Subcutaneous abdominal adipose tissue (tissue), 5 donors: ENCODE results near the gene GYPC.
A peak's percentile ranks its signal among the peaks of the same experiment; 100 is the strongest.
"Not testable (repeated sequence)": the region's sequence is repeated elsewhere in the genome, so short reads cannot be mapped to it uniquely, and the experiment has no call there.

Source experiments
- H3K27ac ChIP-seq: one replicate; pipeline ENCODE4 v1.7.0; 2013; ENCODE audit warnings: low read depth, mild to moderate bottlenecking, inconsistent platforms, low read length, moderate library complexity
- H3K27me3 ChIP-seq, 5 donors: one replicate each; pipeline ENCODE4 v1.7.0; 2013; ENCODE audit warnings: low read length in 5 of 5, inconsistent platforms in 1 of 5; ENCODE audit not compliant: control insufficient read depth in 5 of 5, insufficient read depth in 4 of 5
- H3K36me3 ChIP-seq, 5 donors: one replicate each; pipeline ENCODE4 v1.7.0; 2013; ENCODE audit warnings: low read length in 5 of 5; ENCODE audit not compliant: control insufficient read depth in 5 of 5, insufficient read depth in 5 of 5
- H3K4me1 ChIP-seq, 5 donors: one replicate each; pipeline ENCODE4 v1.7.0; 2013; ENCODE audit warnings: low read length in 5 of 5, mild to moderate bottlenecking in 3 of 5, moderate library complexity in 1 of 5; ENCODE audit not compliant: control insufficient read depth in 5 of 5, insufficient read depth in 5 of 5
- H3K4me3 ChIP-seq, 5 donors: one replicate each; pipeline ENCODE4 v1.7.0; 2013; ENCODE audit warnings: low read length in 5 of 5, low read depth in 1 of 5
- H3K9ac ChIP-seq, 5 donors: one replicate each; pipeline ENCODE4 v1.7.0; 2013; ENCODE audit warnings: low read length in 5 of 5, mild to moderate bottlenecking in 4 of 5, moderate library complexity in 3 of 5
- H3K9me3 ChIP-seq, 5 donors: one replicate each; pipeline ENCODE4 v1.7.0; 2013; ENCODE audit warnings: low read length in 5 of 5; ENCODE audit not compliant: control insufficient read depth in 5 of 5
- donor health status: healthy.
- donor health status: healthy.
- donor health status: healthy.
- donor health status: healthy.
- donor health status: healthy.

Gene GYPC

DNA sequence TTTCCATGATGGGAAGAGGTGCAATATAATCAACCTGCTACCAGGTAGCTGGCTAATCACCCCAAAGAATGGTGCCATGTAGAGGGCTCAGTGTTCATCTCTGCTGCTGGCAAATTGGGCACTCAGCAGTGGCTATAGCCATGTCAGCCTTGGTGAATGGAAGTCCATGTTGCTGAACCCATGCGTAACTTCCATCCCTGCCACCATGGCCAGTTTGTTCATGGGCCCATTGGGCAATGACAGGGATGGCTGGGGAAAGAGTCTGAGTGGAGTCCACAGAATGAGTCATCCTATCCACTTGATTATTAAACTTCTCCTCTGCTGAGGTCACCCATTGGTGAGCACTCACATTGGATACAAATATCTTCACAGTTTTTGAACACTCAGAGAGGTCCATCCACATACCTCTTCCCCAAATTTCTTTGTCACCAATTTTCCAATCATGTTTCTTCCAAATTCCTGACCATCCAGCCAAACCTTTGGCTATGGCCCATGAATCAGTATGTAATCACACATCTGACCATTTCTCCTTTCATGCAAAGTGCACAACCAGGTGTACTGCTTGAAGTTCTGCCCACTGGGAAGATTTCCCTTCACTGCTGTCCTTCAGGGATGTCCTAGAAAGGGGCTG, 8.1 kb upstream of the GYPC start:
- H3K9me3 ChIP-seq, H3K36me3 ChIP-seq, H3K27ac ChIP-seq, H3K4me1 ChIP-seq, H3K4me3 ChIP-seq, H3K9ac ChIP-seq, H3K27me3 ChIP-seq: not testable (repeated sequence)

GRCh38 chr2:126648345-126648786, 7.6 kb upstream of the GYPC start:
- H3K9me3 ChIP-seq, H3K36me3 ChIP-seq, H3K4me1 ChIP-seq, H3K27me3 ChIP-seq, H3K9ac ChIP-seq, H3K27ac ChIP-seq, H3K4me3 ChIP-seq: not testable (repeated sequence)

DNA sequence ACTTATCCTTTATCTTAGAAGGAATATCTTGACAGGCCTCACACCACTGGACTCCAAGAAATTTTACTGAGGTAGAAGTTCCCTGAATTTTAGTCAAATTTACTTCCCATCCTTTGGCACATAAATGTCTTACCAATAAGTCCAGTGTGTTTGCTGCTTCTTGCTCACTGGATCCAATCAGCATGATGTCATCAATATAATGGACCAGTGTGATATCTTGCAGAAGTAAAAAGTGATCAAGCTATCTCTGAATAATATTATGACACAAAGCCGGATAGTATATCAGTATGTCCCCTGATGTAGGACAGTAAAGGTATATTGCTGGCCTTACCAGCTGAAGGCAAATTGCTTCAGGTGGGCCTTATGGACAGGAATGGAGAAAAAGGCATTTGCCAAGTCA, 6.9 kb upstream of the GYPC start:
- no peaks in the 10 kb centered on the region for H3K27me3 ChIP-seq
- H3K27ac ChIP-seq = no peak overlapping the region
- no peak overlapping the region for H3K4me3 ChIP-seq
- no peaks in the 10 kb centered on the region for H3K9me3 ChIP-seq
- no peak overlapping the region for H3K9ac ChIP-seq
- H3K4me1 ChIP-seq = peaks cover 0 to 7% (median 0%) of the 10 kb centered on the region in 5 donors
- H3K36me3 ChIP-seq = no peaks in the 10 kb centered on the region

DNA sequence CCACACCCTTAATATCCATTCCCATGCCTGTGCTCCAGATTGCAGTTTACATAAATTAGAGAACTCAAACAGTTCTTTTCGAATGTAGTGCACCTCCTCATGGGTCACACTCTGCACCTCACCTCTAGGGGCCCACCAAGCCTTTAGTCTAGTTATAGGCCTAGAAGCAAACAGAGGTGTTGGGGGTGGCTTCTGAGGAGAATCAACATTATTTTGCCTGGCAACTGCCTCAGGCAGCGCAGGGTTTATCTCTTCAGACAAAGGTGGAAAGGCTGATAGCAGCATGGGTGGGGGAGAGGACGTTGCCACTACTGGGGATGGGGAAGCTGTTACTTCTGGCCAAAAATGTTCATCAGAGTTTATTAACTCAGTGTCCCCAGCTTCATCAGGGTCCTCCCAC, 5.0 kb upstream of the GYPC start:
- no peaks in the 10 kb centered on the region for H3K27me3 ChIP-seq
- H3K27ac ChIP-seq = no peak overlapping the region

GRCh38 chr2:126652323-126652891, 3.6 kb upstream of the GYPC start:
- no peaks in the 10 kb centered on the region for H3K9me3 ChIP-seq

More for the DNA sequence above, 5.0 kb upstream of the GYPC start:
- H3K4me3 ChIP-seq = no peak overlapping the region
- no peaks in the 10 kb centered on the region for H3K9me3 ChIP-seq
- peaks cover 3 to 17% (median 10%) of the 10 kb centered on the region in 5 donors for H3K4me1 ChIP-seq
- H3K9ac ChIP-seq = no peak overlapping the region
- no peaks in the 10 kb centered on the region for H3K36me3 ChIP-seq

GRCh38 chr2:126653109-126653508, 2.8 kb upstream of the GYPC start:
- Histone ChIP-seq H3K4me3 (no peak overlapping the region), H3K9me3 (no peaks in the 10 kb centered on the region), H3K27me3 (no peaks in the 10 kb centered on the region), H3K27ac (no peak overlapping the region), H3K36me3 (no peaks in the 10 kb centered on the region), H3K9ac (no peak overlapping the region), H3K4me1 (peaks cover 9 to 34% (median 28%) of the 10 kb centered on the region in 5 donors)

More at GRCh38 chr2:126652323-126652891, 3.6 kb upstream of the GYPC start:
- H3K4me3 ChIP-seq = no peak overlapping the region
- no peak overlapping the region for H3K27ac ChIP-seq
- H3K27me3 ChIP-seq = no peaks in the 10 kb centered on the region
- no peak overlapping the region for H3K9ac ChIP-seq
- peaks cover 7 to 27% (median 21%) of the 10 kb centered on the region in 5 donors for H3K4me1 ChIP-seq
- no peaks in the 10 kb centered on the region for H3K36me3 ChIP-seq

DNA sequence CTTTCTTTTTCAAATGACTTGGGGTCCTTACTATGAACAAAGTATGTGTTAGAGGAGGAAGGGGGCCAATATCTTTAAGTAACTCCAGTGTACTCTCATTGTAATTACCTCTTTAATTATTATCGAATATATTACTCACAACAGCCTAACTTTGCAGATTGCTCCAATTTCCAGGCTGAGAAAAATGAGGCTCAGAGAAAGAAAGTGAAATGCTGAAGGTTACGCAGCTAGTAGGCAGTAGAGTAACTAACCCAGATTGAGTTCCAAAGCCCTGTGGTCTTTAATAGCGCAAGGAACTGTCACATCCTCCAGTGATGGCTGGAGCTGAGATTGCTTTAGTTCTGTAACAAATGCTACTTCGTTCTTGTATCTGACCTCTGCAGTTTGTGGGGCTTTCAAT, 2.2 kb upstream of the GYPC start:
- H3K27ac ChIP-seq = no peak overlapping the region
- H3K27me3 ChIP-seq = no peaks in the 10 kb centered on the region
- H3K9me3 ChIP-seq = no peaks in the 10 kb centered on the region
- H3K4me1 ChIP-seq = peaks cover 13 to 41% (median 34%) of the 10 kb centered on the region in 5 donors
- H3K4me3 ChIP-seq = no peak overlapping the region
- H3K9ac ChIP-seq = no peak overlapping the region
- no peaks in the 10 kb centered on the region for H3K36me3 ChIP-seq

- Histone ChIP-seq H3K27me3 (no peaks in the 10 kb centered on the region), H3K9me3 (no peaks in the 10 kb centered on the region), H3K4me3 (peak overlapping the region; percentile 13 to 88 (median 74)), H3K36me3 (peaks cover 0 to 3% (median 2%) of the 10 kb centered on the region in 5 donors), H3K27ac (peak overlapping the region; percentile 99), H3K9ac (peak overlapping the region; percentile 68 to 97 (median 91)), H3K4me1 (peaks cover 21 to 54% (median 47%) of the 10 kb centered on the region in 5 donors)
Measured at GRCh38 chr2:126655051-126655450, 907 bp upstream of the GYPC start.

- H3K4me3 ChIP-seq = peak overlapping the region; percentile 74 to 88 (median 78)
- peak overlapping the region; percentile 87 to 97 (median 91) for H3K9ac ChIP-seq
- peaks cover 25 to 68% (median 62%) of the 10 kb centered on the region in 5 donors for H3K4me1 ChIP-seq
- H3K27me3 ChIP-seq = no peaks in the 10 kb centered on the region
- H3K36me3 ChIP-seq = peaks cover 0 to 6% (median 5%) of the 10 kb centered on the region in 5 donors
- H3K9me3 ChIP-seq = no peaks in the 10 kb centered on the region
- H3K27ac ChIP-seq = peak overlapping the region; percentile 99
Measured at GRCh38 chr2:126656431-126657147, 631 bp downstream of the GYPC start.

GRCh38 chr2:126657148-126657635, 1.2 kb downstream of the GYPC start:
- Histone ChIP-seq H3K9me3 (no peaks in the 10 kb centered on the region), H3K9ac (peak overlapping the region; percentile 87 to 97 (median 91)), H3K4me1 (peaks cover 26 to 74% (median 69%) of the 10 kb centered on the region in 5 donors), H3K4me3 (peak overlapping the region; percentile 74 to 88 (median 78)), H3K36me3 (peaks cover 0 to 6% (median 5%) of the 10 kb centered on the region in 5 donors), H3K27me3 (no peaks in the 10 kb centered on the region), H3K27ac (peak overlapping the region; percentile 99)
